Embryonic facial prominence (tissue), 1 donor: ENCODE measurements around the gene RHEB.

Experiments
- DNase-seq: peaks from one replicate; pipeline ENCODE4 v3.0.0-alpha.2; 2016; ENCODE audit errors: extremely low spot score

Gene RHEB

GRCh38 chr7:151431768-151432311, 87.9 kb downstream of the RHEB start:
- no peak for DNase-seq

GRCh38 chr7:151431281-151431767, 88.4 kb downstream of the RHEB start:
- DNase-seq = no peak

DNA sequence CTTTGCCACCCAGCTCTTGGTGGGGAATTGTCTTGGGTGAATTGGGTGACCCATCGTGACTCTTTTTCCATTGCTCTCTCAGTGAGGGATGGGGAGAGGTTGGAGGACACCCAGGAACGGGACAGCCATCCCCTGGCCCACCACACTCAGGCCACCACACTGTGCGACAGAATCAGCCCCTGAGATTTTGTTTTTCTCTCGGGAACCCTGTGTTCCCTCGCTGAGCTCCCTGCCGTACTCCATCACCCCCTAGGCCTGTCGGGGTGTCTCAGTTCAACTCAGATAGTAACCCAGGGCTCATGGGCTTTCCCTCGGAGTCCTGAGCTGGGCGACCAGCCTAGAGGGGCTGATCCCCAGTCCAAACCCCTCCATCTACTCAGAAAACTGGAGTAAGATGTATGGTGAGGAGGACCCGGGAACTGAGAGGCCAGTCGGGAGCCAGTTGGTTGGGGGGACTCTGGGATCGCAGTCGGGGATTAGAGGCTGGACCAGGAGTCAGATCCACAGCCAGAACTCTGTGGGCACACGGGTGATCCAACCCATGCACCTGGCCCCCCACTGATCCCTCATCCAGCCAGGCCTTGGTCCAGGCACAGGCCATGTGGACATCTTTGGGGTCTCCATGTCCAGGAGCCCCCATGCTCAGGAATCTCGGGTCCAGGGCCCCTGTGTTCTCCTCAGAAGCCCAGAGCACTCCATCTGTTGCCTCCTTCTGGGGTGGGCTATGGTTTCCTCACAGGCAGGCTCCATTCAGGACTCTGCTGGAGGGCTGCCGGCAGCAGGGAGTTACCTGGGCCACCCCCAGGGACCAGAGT, 89.1 kb downstream of the RHEB start:
- DNase-seq = no peak

- DNase-seq = no peak
Observed at GRCh38 chr7:151429560-151430331, 89.9 kb downstream of the RHEB start.

- no peak for DNase-seq
Observed at GRCh38 chr7:151429237-151429559, 90.5 kb downstream of the RHEB start.

DNA sequence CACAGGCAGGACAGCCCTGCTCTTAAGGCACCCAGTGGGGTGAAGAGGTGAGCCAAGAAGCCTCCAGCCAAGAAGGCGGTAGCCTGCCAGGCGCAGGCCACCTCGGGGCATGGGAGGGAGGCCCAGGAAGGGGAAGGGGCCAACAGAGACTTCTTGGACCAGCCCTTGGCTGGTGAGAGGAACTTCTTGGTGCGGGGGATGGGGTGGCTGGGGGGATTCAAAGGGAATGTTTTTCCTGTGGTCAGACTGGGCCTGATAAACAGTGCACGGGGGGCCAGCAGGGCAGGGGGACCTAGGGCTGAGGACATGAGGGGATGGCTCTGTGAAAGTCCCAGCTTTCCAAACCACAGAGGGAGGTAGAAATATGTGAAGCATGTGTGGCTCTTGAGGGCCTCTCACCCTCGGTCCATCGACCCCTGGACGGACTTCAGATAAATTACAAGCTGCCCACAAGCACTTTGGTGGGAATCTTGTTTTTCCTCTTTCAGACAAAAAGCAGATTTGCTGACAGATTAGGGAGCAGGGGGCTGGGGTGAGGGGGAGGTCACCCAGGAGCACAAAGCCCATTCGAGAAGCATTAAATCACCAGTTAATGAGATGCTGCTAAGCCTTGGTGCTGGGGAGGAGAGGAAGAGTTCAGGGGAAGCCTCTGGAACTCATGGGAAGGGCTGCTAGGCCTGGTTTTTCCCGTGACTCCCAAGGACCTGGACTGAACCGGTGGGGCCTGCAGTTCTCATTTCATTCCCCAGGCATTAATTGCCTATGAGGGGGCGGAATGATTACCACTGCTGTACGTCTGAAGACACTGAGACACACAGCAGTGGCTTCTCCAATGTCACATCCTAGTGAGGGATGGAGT, 91.1 kb downstream of the RHEB start:
- DNase-seq = no peak

GRCh38 chr7:151427705-151428377, 91.9 kb downstream of the RHEB start:
- no peak for DNase-seq

GRCh38 chr7:151426904-151427704, 92.6 kb downstream of the RHEB start:
- DNase-seq = no peak

DNA sequence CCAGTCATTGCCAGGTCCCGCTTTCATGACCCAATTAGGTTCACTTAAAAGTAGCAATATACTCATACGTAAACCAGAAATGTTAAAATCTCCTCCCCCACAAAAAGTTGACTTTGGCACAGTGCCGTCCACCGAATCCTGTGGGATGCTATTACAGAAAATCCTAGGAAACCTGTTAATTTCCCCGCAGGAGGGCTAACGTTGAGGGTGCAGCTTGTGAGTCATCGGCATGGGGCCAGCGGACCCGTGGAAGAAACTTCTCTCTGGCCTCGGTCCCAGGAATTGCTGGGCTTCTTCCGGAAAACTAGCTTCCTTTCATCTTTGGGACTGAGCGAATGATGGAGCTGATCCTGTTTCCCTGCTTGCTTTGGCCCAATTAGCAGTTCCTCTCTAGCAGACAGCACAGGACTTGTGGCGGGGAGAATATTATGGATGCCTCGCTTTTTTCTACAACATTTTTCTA, 93.2 kb downstream of the RHEB start:
- no peak for DNase-seq

- DNase-seq = no peak
Observed at GRCh38 chr7:151425670-151426440, 93.8 kb downstream of the RHEB start.

DNA sequence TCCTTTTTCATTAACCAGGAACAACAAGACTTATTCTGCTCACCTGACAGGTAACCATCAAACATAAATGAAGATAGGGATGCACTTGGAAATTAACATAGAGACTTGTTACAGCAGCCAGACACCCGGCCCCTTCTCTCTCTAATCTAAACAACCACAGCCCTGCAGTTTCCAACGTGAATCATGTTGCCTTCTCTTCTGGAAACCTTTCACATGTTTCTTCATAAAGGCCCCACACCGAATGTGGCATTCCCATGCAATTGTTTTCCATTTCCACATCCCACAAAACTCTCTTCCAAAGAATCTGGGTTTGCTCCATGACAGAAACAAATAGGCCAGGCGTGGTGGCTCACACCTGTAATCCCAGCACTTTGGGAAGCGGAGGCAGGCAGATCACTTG, 94.9 kb downstream of the RHEB start:
- DNase-seq = no peak

- DNase-seq = no peak
Observed at GRCh38 chr7:151423936-151424335, 95.8 kb downstream of the RHEB start.

DNA sequence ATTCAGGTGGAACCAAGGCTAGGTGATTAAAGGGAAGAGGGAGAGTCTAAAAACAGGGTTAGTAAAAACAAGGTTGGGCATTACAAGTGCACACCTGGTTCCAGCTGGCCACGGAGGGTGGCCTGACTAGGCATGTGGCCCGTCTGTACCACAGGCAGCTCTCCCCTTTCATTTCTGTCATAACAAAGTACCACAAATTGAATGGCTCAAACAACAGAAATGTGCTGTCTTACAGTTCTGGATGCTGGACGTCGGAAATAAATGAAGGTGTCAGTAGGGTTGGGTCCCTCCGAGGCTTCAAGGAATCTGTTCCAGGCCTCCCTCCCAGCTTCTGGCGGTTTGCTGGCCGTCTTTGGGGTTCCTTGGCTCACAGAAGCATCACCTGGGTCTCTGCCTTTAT, 96.5 kb downstream of the RHEB start:
- no peak for DNase-seq

GRCh38 chr7:151422212-151422611, 97.5 kb downstream of the RHEB start:
- no peak for DNase-seq

- DNase-seq = no peak
Observed at GRCh38 chr7:151420144-151420543, 99.6 kb downstream of the RHEB start.

GRCh38 chr7:151416941-151417315, 102.8 kb downstream of the RHEB start:
- DNase-seq = no peak

DNA sequence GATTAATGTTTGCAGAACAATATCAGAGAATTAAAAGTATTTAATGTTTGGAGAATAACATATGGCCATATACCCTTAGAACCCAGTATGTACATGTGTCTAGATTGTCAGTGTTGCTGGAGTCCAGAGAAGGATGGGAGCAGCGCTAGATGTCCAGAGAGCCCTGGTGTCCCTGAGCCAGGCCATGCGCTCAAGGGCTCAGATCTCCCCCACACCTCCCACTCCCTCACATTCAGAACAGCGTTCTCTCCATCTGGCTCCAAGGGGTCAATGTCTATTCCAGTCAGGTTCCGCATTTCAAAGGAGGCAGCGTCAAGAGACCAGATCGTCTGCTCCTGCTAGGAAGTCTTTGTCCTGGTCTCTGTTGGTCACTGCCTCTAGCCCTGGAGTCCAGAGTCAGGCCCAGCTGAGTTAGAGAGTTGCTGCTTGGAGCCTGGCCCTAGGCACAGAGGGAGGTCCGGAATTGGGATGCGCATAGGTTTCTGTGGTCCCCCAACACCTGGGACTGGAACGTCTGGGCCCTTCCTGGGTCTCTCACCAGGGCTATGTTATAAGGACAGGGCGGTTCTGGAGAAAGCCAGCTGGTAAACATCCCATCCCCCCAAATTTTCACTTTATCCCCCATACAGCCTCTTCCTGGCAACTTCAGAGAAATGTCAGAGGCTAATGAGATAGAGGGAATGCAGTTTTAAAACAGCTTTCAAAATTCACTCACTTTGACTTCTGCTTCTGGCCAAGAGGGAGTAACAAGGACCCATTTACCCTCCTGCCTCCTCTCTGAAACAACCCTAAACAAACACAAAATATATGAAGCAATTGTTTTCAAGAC, 103.4 kb downstream of the RHEB start:
- DNase-seq = no peak
